HCT116 (cell line): ENCODE results near the gene ERBB4. TPM values are rescaled to one million over a fixed set of nuclear protein-coding genes. Genes with fewer than 3 reads are reported as not detected.

ENCODE experiments used
- ATAC-seq: fragments of 200-7000 bp; cut with Tn5 transposase; 2 replicates; pipeline ENCODE4 v1.9.1; 2020; ENCODE audit warnings: mild to moderate bottlenecking, moderate library complexity
- BruUV-seq: library from RNA; stranded (reverse); fragments of 400-500 nt; replicated peaks from 2 replicates; lab custom pipeline; 2021; lab: Mats Ljungman, UMichigan
- CTCF ChIA-PET: fragments of 300-600 bp; sonication (Branson Sonifier 250); formaldehyde crosslinking; loops from one replicate; lab custom pipeline; 2021; ENCODE audit warnings: antibody characterized with exemption; lab: Charles Lee
- POLR2A ChIA-PET: fragments of 300-600, 350-600 bp; sonication (Branson Sonifier 250); formaldehyde crosslinking; loops from one replicate; lab custom pipeline; 2021; ENCODE audit warnings: antibody characterized with exemption; lab: Charles Lee
- RAD21 ChIA-PET, 2 experiments: fragments of 300-600 bp; sonication (Branson Sonifier 250); formaldehyde crosslinking; loops; one replicate each; lab custom pipeline; 2023; ENCODE audit warnings: low total read pairs in 2 of 2; ENCODE audit not compliant: uncharacterized antibody in 2 of 2, unreplicated experiment in 2 of 2, low non-redundant PET in 1 of 2; lab: Charles Lee
- DNase-seq: peaks from one replicate; pipeline ENCODE4 v3.0.0-alpha.2; 2010; ENCODE audit warnings: low read depth, low spot score
- H2AFZ ChIP-seq: fragments of 200-600 bp; shearing (Covaris generic), sonication (generic); 2 replicates; pipeline ENCODE4 v1.6.1; 2017; ENCODE audit warnings: low read depth, mixed run types, mixed read lengths, antibody characterized with exemption, low read length; ENCODE audit not compliant: poor library complexity, severe bottlenecking
- H3K27ac ChIP-seq: 2 replicates; pipeline ENCODE4 v1.5.1; 2012; ENCODE audit warnings: low read depth, low read length
- H3K27me3 ChIP-seq: fragments of 200-600 bp; sonication (generic); 2 replicates; pipeline ENCODE4 v1.6.1; 2016; ENCODE audit warnings: mixed run types, low read length, mixed read lengths; ENCODE audit not compliant: insufficient read depth
- H3K36me3 ChIP-seq, 2 experiments: fragments of 200-500 bp in 1 of 2; fragments of 200-600 bp in 1 of 2; sonication (Bioruptor generic) in 1 of 2; sonication (generic) in 1 of 2; 2 replicates each; pipeline versions ENCODE4 v1.5.1 to v1.6.1; 2014 to 2016; ENCODE audit warnings: low read length in 2 of 2, inconsistent platforms in 1 of 2, mixed read lengths in 1 of 2, mixed run types in 1 of 2; ENCODE audit not compliant: insufficient read depth in 2 of 2, control insufficient read depth in 1 of 2
- H3K4me1 ChIP-seq, 2 experiments: fragments of 200-600 bp in 1 of 2; sonication (generic) in 1 of 2; 2 replicates each; pipeline versions ENCODE4 v1.5.1 to v1.6.1; 2012 to 2017; ENCODE audit warnings: low read length in 2 of 2, inconsistent platforms in 1 of 2, mild to moderate bottlenecking in 1 of 2, mixed read lengths in 1 of 2, mixed run types in 1 of 2, moderate library complexity in 1 of 2; ENCODE audit not compliant: insufficient read depth in 2 of 2, control insufficient read depth in 1 of 2
- H3K4me2 ChIP-seq: fragments of 200-600 bp; sonication (generic); 2 replicates; pipeline ENCODE4 v1.6.1; 2017; ENCODE audit warnings: mixed run types, low read length, mixed read lengths
- H3K4me3 ChIP-seq, 2 experiments: fragments of 200-600 bp in 1 of 2; sonication (generic) in 1 of 2; replicated peaks in 1 of 2; 2 replicates each; pipeline ENCODE4 v1.5.1; 2011 to 2016; ENCODE audit warnings: low read length in 2 of 2, control low read depth in 1 of 2, low read depth in 1 of 2, mild to moderate bottlenecking in 1 of 2, mixed read lengths in 1 of 2, mixed run types in 1 of 2
- H3K79me2 ChIP-seq: fragments of 200-600 bp; sonication (generic); 2 replicates; pipeline ENCODE4 v1.6.1; 2017; ENCODE audit warnings: mild to moderate bottlenecking, mixed run types, low read length, moderate library complexity, mixed read lengths; ENCODE audit not compliant: insufficient read depth
- H3K9ac ChIP-seq: fragments of 200-600 bp; sonication (generic); 2 replicates; pipeline ENCODE4 v1.6.1; 2016; ENCODE audit warnings: low read length, mixed read lengths
- H3K9me2 ChIP-seq: fragments of 200-600 bp; sonication (generic), shearing (Covaris generic); 2 replicates; pipeline ENCODE4 v1.6.1; 2017; ENCODE audit warnings: mixed run types, mild to moderate bottlenecking, moderate library complexity; ENCODE audit not compliant: insufficient read depth
- H3K9me3 ChIP-seq, 2 experiments: fragments of 200-500 bp in 1 of 2; fragments of 200-600 bp in 1 of 2; sonication (Bioruptor generic) in 1 of 2; sonication (generic) in 1 of 2; 2 replicates each; pipeline ENCODE4 v1.6.1; 2014 to 2017; ENCODE audit warnings: low read length in 2 of 2, mixed read lengths in 2 of 2, inconsistent platforms in 1 of 2, low read depth in 1 of 2, mild to moderate bottlenecking in 1 of 2, mixed run types in 1 of 2, moderate library complexity in 1 of 2; ENCODE audit not compliant: control insufficient read depth in 1 of 2, insufficient read depth in 1 of 2
- H4K20me1 ChIP-seq: fragments of 200-600 bp; sonication (generic), shearing (Covaris generic); 2 replicates; pipeline ENCODE4 v1.6.1; 2017; ENCODE audit warnings: mixed run types, mild to moderate bottlenecking, moderate library complexity; ENCODE audit not compliant: insufficient read depth
- CBX3 ChIP-seq: IDR thresholded peaks from 2 replicates; pipeline ENCODE4 v1.6.1; 2012; ENCODE audit warnings: low read depth
- CEBPB ChIP-seq: IDR thresholded peaks from 2 replicates; pipeline ENCODE4 v1.6.1; 2012; ENCODE audit warnings: low read depth
- EGR1 ChIP-seq: IDR thresholded peaks from 2 replicates; pipeline ENCODE4 v1.6.1; 2012; ENCODE audit warnings: low read depth
- ELF1 ChIP-seq: IDR thresholded peaks from 2 replicates; pipeline ENCODE4 v1.6.1; 2012; ENCODE audit warnings: low read depth, borderline replicate concordance
- EZH2 ChIP-seq: fragments of 200-600 bp; sonication (generic); IDR thresholded peaks from 2 replicates; pipeline ENCODE4 v1.6.1; 2017; ENCODE audit warnings: antibody characterized with exemption, mixed run types
- FOSL1 ChIP-seq: IDR thresholded peaks from 2 replicates; pipeline ENCODE4 v1.6.1; 2012; ENCODE audit warnings: low read depth
- JUND ChIP-seq: IDR thresholded peaks from 2 replicates; pipeline ENCODE4 v1.6.1; 2012
- POLR2A ChIP-seq: IDR thresholded peaks from 2 replicates; pipeline ENCODE4 v1.7.0; 2011; ENCODE audit warnings: borderline replicate concordance; ENCODE audit not compliant: insufficient read depth, insufficient read length; ENCODE audit errors: extremely low read depth
- RAD21 ChIP-seq: IDR thresholded peaks from 2 replicates; pipeline ENCODE4 v1.6.1; 2012; ENCODE audit warnings: low read depth, mild to moderate bottlenecking
- SIN3A ChIP-seq: IDR thresholded peaks from 2 replicates; pipeline ENCODE4 v1.6.1; 2012; ENCODE audit warnings: low read depth
- SP1 ChIP-seq: IDR thresholded peaks from 2 replicates; pipeline ENCODE4 v1.6.1; 2012; ENCODE audit warnings: low read depth
- TCF7L2 ChIP-seq: IDR thresholded peaks from 2 replicates; pipeline ENCODE4 v1.7.0; 2011; ENCODE audit warnings: borderline replicate concordance, inconsistent platforms; ENCODE audit not compliant: insufficient read depth, insufficient read length; ENCODE audit errors: extremely low read depth
- intact Hi-C: fragments of 100-400 bp; cut with micrococcal nuclease; formaldehyde crosslinking; loops from 2 replicates; pipeline ENCODE4 v1.10.0; 2022
- total RNA-seq: library from RNA; stranded (reverse); gene quantifications from one replicate; pipeline ENCODE4 v1.2.1, GENCODE V29; 2021; ENCODE audit not compliant: unreplicated experiment
- TF ChIP-seq, protein P1 (sequence below): IDR thresholded peaks from 2 replicates; pipeline ENCODE4 v1.6.1; 2012
- TF ChIP-seq, protein P2 (sequence below): IDR thresholded peaks from 2 replicates; pipeline ENCODE4 v1.6.1; 2012
- TF ChIP-seq, protein P3 (sequence below), 3 experiments: fragments of 200-600 bp in 1 of 3; sonication (generic) in 1 of 3; IDR thresholded peaks in 2 of 3; conservative IDR thresholded peaks in 1 of 3; 2 replicates each; pipeline ENCODE4 v1.5.1; 2012 to 2017; ENCODE audit warnings: low read depth in 2 of 3, low read length in 2 of 3, antibody characterized with exemption in 1 of 3, borderline replicate concordance in 1 of 3, control low read depth in 1 of 3, mild to moderate bottlenecking in 1 of 3, mixed read lengths in 1 of 3, mixed run types in 1 of 3, moderate library complexity in 1 of 3; ENCODE audit not compliant: insufficient read depth in 1 of 3

The ERBB4 gene
- total RNA-seq, 1 experiment from 2014 or later, result 0.10 TPM

DNA sequence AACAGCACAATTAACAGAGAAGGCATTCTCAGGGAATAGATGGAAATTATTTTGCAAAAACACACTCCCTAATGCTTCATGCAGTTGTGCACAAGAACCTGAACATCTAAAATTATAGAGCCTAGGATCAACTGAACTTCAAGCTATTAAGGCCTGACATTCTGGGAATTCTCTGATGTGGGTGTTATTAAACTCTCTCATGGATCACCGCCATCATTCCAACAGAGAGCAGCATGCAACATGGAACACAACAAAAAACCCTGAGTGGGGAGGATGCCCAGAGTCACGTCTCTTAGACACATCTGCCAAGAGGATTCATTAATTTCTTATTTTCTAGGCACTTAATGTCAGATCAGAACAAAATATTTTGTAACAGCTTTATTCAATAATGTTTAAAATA, 543.8 kb downstream of the ERBB4 start:
- Histone ChIP-seq H3K36me3 (no peaks in the 10 kb centered on the region), H3K4me2 (no peak overlapping the region), H4K20me1 (no peaks in the 10 kb centered on the region), H3K4me3 (no peak overlapping the region), H3K27ac (no peak overlapping the region), H3K4me1 (no peaks in the 10 kb centered on the region), H3K27me3 (no peaks in the 10 kb centered on the region), H3K9me2 (no peaks in the 10 kb centered on the region; the same call in 1 of the 2 replicates), H3K9me3 (no peaks in the 10 kb centered on the region), H3K79me2 (no peaks in the 10 kb centered on the region), H3K9ac (no peak overlapping the region), H2AFZ (no peak overlapping the region)
- CTCF ChIA-PET, result no interaction called here
- ATAC-seq (no peak), DNase-seq (no peak)
- BruUV-seq, result no TSS peak
- intact Hi-C loops, result no loop called here
- TF ChIP-seq FOSL1 (no peak), CBX3 (no peak), TCF7L2 (no peak), RAD21 (no peak), JUND (no peak), ELF1 (no peak), EZH2 (no peak), EGR1 (no peak), POLR2A (no peak), CEBPB (no peak), SIN3A (no peak), SP1 (no peak)
- TF ChIP-seq, protein P1, sequence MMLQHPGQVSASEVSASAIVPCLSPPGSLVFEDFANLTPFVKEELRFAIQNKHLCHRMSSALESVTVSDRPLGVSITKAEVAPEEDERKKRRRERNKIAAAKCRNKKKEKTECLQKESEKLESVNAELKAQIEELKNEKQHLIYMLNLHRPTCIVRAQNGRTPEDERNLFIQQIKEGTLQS, result no peak
- TF ChIP-seq, protein P2, sequence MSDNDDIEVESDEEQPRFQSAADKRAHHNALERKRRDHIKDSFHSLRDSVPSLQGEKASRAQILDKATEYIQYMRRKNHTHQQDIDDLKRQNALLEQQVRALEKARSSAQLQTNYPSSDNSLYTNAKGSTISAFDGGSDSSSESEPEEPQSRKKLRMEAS, result no peak
- TF ChIP-seq, protein P3, sequence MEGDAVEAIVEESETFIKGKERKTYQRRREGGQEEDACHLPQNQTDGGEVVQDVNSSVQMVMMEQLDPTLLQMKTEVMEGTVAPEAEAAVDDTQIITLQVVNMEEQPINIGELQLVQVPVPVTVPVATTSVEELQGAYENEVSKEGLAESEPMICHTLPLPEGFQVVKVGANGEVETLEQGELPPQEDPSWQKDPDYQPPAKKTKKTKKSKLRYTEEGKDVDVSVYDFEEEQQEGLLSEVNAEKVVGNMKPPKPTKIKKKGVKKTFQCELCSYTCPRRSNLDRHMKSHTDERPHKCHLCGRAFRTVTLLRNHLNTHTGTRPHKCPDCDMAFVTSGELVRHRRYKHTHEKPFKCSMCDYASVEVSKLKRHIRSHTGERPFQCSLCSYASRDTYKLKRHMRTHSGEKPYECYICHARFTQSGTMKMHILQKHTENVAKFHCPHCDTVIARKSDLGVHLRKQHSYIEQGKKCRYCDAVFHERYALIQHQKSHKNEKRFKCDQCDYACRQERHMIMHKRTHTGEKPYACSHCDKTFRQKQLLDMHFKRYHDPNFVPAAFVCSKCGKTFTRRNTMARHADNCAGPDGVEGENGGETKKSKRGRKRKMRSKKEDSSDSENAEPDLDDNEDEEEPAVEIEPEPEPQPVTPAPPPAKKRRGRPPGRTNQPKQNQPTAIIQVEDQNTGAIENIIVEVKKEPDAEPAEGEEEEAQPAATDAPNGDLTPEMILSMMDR (IDR thresholded peaks at IDR 0.05 in 2 of 3, conservative IDR thresholded peaks at IDR 0.05 in 1 of 3; ENCODE audit: borderline replicate concordance in 1 of 3, insufficient read depth in 1 of 3, low read depth in 2 of 3, low read length in 2 of 3), result no peak
- POLR2A ChIA-PET, result no interaction called here
- RAD21 ChIA-PET, result no interaction called here
